AG04449 (cell line): ENCODE results near the gene IGSF21.

Source experiments
- CTCF ChIA-PET: fragments of 350-600 bp; formaldehyde crosslinking; extraction: SDS; loops from one replicate; lab custom pipeline; 2021; ENCODE audit warnings: antibody characterized with exemption; lab: Yijun Ruan, JAX
- POLR2A ChIA-PET: fragments of 400-600, 350-600 bp; formaldehyde crosslinking; extraction: SDS; loops from one replicate; lab custom pipeline; 2020; ENCODE audit warnings: antibody characterized with exemption, inconsistent platforms; lab: Yijun Ruan, JAX
- DNase-seq: peaks from one replicate; pipeline ENCODE4 v3.0.0-alpha.2; 2010; ENCODE audit warnings: low read depth, low spot score
- H3K4me3 ChIP-seq: 2 replicates; pipeline ENCODE4 v1.5.1; 2011; ENCODE audit warnings: low read depth, mild to moderate bottlenecking, control low read depth, low read length
- TF ChIP-seq, protein P1 (sequence below): IDR thresholded peaks from one replicate; pipeline ENCODE4 v1.5.1; 2011; ENCODE audit warnings: mild to moderate bottlenecking, moderate library complexity, low read length, control low read depth, inconsistent platforms; ENCODE audit not compliant: insufficient read depth; ENCODE audit errors: missing control alignments

The IGSF21 gene

GRCh38 chr1:18340158-18340764 is 232.7 kb downstream of the IGSF21 start:
- CTCF ChIA-PET, result no interaction called here
- POLR2A ChIA-PET, result no interaction called here
- TF ChIP-seq, protein P1, sequence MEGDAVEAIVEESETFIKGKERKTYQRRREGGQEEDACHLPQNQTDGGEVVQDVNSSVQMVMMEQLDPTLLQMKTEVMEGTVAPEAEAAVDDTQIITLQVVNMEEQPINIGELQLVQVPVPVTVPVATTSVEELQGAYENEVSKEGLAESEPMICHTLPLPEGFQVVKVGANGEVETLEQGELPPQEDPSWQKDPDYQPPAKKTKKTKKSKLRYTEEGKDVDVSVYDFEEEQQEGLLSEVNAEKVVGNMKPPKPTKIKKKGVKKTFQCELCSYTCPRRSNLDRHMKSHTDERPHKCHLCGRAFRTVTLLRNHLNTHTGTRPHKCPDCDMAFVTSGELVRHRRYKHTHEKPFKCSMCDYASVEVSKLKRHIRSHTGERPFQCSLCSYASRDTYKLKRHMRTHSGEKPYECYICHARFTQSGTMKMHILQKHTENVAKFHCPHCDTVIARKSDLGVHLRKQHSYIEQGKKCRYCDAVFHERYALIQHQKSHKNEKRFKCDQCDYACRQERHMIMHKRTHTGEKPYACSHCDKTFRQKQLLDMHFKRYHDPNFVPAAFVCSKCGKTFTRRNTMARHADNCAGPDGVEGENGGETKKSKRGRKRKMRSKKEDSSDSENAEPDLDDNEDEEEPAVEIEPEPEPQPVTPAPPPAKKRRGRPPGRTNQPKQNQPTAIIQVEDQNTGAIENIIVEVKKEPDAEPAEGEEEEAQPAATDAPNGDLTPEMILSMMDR, result no peak
- DNase-seq, result no peak
- H3K4me3 ChIP-seq, result no peak overlapping the region

DNA sequence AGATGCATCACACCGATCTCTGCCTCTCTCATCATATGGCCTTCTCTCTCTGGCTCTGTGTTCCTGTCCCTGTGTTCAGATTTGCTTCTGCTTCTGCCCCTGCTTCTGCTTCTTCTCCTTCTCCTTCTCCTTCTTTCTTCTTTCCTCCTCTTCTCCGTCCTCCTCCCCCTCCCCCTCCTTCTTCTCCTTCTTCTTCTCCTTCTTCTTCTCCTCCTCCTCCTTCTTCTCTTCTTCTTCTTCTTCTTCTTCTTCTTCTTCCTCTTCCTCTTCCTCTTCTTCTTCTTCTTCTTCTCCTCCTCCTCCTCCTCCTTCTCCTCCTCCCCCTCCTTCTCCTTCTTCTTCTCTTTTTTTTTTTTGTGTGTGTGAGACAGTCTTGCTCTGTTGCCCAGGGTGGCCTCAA is 233.2 kb downstream of the IGSF21 start:
- ChIA-PET POLR2A (no interaction called here), CTCF (no interaction called here)
- TF ChIP-seq, protein P1, result no peak
- H3K4me3 ChIP-seq, result no peak overlapping the region
- no peak for DNase-seq

GRCh38 chr1:18341291-18342069 is 233.9 kb downstream of the IGSF21 start:
- POLR2A ChIA-PET, result no interaction called here
- DNase-seq, result no peak
- no peak overlapping the region for H3K4me3 ChIP-seq
- TF ChIP-seq, protein P1, result no peak
- CTCF ChIA-PET, result no interaction called here

- TF ChIP-seq, protein P1, result no peak
Observed at GRCh38 chr1:18342744-18343143, 235.1 kb downstream of the IGSF21 start.

DNA sequence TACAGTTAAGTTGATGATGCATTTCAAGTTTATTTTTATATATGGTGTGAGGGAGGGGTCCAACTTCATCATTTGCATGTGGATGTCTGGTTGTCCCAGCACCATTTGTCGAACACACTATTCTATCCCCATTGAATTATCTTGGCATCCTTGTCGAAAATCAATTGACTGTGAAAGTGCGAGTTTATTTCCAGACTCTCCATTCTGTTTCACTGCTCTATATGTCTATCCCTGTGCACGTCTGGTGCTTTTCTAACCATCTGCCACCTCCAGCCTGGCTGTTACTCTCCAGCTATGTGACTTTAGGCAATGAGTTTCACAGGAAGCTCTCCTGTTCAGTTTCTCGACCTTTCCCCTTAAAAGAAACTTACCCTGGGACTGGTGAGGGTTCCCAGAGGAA is 236.0 kb downstream of the IGSF21 start:
- no peak overlapping the region for H3K4me3 ChIP-seq
- DNase-seq, result no peak
- TF ChIP-seq, protein P1, result no peak
- ChIA-PET POLR2A (no interaction called here), CTCF (no interaction called here)

More at GRCh38 chr1:18342744-18343143, 235.1 kb downstream of the IGSF21 start:
- ChIA-PET CTCF (no interaction called here), POLR2A (no interaction called here)
- no peak overlapping the region for H3K4me3 ChIP-seq
- DNase-seq, result no peak

- DNase-seq, result no peak
- TF ChIP-seq, protein P1, result no peak
- H3K4me3 ChIP-seq, result no peak overlapping the region
- ChIA-PET POLR2A (no interaction called here), CTCF (no interaction called here)
Observed at GRCh38 chr1:18344755-18345154, 237.2 kb downstream of the IGSF21 start.
